Activated T-helper 9 cell treated with anti-CD3 and anti-CD28 coated beads, Interleukin-2, amount 50 U/mL, for 16 hours (primary cell): Measurements from ENCODE around the gene TEX50.
"Not testable (repeated sequence)": the region's sequence is repeated elsewhere in the genome, so short reads cannot be mapped to it uniquely, and the experiment has no call there.

Experiments
- DNase-seq: peaks from one replicate; pipeline ENCODE4 v3.0.0-alpha.2; 2020; ENCODE audit warnings: low read depth

The TEX50 gene, protein sequence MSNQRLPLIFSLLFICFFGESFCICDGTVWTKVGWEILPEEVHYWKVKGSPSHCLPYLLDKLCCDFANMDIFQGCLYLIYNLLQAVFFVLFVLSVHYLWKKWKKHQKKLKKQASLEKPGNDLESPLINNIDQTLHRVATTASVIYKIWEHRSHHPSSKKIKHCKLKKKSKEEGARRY

DNA sequence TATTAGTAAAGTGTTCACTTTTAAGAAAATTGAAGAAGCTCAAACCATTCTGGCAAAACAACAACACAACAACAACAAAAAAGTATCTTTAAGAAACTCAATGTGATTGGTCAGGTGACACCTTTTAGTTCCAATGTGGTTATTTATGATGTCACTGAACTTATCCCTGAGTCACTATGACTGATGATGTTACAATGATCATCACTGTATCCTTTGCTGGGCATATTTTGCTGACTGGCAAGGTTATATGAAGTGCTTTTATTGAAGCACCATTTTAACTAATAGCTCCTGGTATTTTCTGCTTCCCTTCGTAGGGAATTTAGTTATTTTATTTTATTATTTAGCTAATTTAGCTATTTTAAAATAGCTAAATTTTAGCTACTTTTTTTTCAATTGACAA lies at the start of gene TEX50:
TEX50 (plus strand) TSS at position 223 of the 400 bp plus-strand sequence. CDS start 184 bp downstream, outside the sequence.
- no peak for DNase-seq

- no peak for DNase-seq
Observed at GRCh38 chr1:173590557-173590956, 44.6 kb upstream of the TEX50 start.

DNA sequence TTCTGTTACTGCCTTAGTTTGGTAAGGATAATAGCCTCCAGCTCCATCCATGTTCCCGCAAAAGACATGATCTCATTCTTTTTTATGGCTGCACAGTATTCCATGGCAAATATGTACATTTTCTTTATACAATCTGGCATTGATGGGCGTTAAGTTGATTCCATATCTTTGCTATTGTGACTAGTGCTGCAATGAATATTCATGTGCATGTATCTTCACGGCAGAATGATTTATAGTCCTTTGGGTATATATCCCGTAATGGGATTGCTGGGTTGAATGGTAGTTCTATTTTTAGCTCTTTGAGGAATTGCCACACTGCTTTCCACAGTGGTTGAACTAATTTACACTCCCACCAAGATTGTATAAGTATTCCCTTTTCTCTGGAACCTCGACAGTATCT lies 44.0 kb upstream of the TEX50 start:
- not testable (repeated sequence) for DNase-seq

DNA sequence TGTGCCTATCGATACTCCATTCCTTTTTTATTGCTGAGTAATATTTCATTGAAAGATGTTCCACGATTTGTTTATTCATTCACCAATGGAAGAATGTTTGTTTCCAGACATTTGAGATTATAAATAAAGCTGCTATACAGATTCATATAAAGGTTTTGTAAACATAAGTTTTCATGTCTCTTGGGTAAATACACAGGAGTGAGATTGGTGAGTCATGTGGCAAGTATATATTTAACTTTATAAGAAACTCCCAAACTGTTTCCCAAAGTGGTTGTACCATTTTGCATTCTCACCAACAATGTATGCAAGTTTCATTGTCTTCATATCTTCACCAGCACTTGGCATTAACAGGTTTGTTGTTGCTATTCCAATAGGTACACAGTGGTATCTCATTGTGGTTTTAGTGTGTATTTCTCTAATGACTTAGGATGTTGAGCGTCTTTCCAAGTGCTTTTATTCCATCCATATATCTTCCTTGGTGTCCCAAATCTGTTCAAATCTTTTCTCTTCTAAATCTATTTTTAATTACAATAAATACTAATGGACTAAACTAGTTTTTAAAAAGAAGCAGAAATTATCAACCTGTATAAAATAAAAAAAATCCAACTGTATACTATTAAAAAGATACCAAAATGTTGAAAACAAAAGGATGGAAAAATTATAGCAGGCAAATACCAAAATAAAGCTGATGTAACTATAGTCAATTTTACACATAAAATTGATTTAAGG lies 38.9 kb upstream of the TEX50 start:
- DNase-seq = no peak

DNA sequence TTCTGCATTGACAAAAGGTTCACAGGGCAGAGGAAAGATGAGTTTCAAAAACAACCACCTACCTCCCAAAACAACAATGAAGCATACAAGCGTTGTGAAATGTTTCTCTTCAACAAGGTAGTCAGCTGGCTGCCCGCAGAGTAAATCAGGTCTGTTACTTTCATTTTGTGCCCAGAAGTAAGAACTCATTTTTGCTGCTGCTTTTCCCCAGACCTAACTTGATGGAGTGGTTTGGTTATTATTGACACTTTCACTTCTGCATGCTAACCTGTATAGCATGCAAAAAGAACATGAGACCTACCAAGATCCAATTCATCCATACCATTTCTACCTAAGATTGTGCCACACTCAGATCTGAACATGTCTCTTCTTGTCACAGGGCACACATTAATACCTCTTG lies 33.5 kb upstream of the TEX50 start:
- no peak for DNase-seq

- DNase-seq = no peak
Observed at GRCh38 chr1:173603056-173603591, 32.0 kb upstream of the TEX50 start, which contains the start of gene SLC9C2. TSS of gene SLC9C2 (minus strand) at chr1:173603072. CDS start at chr1:173601776, 1,296 bp downstream.

- no peak for DNase-seq
Observed at GRCh38 chr1:173608503-173609216, 26.5 kb upstream of the TEX50 start.

DNA sequence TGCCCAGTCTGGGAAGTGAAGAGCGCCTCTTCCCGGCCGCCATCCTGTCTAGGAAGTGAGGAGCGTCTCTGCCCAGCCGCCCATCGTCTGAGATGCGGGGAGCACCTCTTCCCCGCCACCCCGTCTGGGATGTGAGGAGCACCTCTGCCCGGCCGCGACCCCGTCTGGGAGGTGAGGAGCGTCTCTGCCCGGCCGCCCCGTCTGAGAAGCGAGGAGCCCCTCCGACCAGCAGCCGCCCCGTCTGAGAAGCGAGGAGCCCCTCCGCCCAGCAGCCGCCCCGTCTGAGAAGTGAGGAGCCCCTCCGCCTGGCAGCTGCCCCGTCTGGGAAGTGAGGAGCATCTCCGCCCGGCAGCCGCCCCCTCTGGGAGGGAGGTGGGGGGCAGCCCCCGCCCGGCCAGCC lies 22.1 kb upstream of the TEX50 start:
- DNase-seq = not testable (repeated sequence)

GRCh38 chr1:173616859-173617258 lies 18.3 kb upstream of the TEX50 start:
- DNase-seq = no peak

DNA sequence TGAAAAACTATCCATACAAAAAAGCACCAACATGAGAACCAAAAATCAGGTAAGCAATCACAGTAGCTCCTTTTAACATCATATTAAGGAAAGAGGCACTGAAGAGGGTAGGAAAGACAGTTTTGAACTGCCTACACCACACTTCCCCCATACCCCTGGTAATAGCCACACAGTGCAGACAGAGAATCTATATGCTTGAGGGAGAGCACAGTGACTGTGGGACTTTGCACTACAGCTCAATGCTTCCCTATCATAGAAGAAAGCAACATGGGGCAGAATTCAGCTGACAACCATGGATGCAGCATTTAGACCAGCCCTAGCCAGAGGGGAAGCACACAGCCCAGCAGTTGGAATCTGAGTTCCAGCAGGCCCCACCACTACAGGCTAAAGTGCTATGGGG lies 7.9 kb upstream of the TEX50 start:
- DNase-seq = no peak

GRCh38 chr1:173628888-173629287 lies 6.2 kb upstream of the TEX50 start:
- no peak for DNase-seq

GRCh38 chr1:173637236-173638042 lies 2.3 kb downstream of the TEX50 start:
- not testable (repeated sequence) for DNase-seq

DNA sequence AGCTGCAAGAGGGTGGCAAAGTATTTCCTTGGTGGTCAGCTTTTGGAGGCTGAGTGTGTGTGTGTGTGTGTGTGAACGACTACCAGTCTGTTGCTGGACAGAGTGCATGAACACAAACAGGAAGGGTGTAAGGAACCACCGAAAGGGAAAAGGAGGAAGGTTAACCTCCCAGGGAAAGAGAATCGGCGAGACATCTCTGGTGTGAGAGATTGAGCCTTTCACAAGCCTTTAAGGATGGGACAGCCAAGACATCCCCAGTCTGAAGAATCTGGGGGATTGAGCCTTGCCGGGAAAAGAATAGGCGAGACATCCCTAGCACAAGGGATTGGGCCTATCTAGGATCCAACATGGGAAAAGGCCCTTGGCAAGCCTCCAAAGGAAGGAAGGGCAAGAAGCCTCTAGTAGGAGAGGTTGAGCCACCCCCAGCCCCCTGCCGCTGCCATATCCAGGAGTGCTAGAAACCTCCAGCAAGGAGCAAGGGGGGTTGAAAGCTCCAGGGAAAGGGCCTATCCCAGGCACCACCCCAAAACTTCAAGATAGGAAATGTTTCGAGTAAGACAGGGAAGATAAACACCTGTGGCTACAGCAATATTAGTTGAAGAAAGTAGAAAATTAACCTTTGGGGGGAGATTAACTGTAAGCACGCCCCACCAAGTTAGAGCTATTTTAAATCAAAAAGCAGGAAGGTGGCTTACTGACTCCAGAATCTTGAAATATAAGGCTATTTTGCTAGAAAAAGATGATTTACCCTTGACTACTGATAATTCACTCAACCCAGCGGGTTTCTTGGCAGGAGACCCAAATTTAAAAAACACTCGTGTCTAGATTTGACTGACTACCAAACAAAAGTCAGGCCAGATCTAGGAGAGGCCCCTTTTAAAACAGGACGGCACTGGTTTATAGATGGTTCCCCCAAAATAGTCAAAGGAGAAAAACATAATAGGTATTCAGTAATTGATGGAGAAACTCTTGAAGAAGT lies 3.2 kb downstream of the TEX50 start:
- DNase-seq = no peak

DNA sequence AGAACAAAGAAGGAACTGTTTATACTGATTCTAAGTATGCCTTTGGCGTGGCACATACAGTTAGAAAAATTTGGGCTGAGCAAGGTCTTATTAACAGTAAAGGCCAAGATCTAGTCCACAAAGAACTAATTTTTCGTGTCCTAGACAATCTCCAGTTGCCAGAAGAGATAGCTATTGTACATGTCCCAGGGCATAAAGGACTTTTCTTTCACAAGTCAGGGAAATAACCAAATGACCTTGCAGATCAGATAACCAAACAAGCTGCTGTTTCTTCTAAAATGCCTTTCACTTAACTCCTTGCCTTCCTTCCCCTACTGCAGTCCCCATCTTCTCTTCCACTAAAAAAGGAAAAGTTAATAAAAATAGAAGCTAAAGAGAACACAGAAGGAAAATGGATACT lies 4.0 kb downstream of the TEX50 start:
- DNase-seq = no peak

- not testable (repeated sequence) for DNase-seq
Observed at GRCh38 chr1:173642450-173643139, 7.5 kb downstream of the TEX50 start.

- no peak for DNase-seq
Observed at GRCh38 chr1:173646656-173647055, 11.5 kb downstream of the TEX50 start.

DNA sequence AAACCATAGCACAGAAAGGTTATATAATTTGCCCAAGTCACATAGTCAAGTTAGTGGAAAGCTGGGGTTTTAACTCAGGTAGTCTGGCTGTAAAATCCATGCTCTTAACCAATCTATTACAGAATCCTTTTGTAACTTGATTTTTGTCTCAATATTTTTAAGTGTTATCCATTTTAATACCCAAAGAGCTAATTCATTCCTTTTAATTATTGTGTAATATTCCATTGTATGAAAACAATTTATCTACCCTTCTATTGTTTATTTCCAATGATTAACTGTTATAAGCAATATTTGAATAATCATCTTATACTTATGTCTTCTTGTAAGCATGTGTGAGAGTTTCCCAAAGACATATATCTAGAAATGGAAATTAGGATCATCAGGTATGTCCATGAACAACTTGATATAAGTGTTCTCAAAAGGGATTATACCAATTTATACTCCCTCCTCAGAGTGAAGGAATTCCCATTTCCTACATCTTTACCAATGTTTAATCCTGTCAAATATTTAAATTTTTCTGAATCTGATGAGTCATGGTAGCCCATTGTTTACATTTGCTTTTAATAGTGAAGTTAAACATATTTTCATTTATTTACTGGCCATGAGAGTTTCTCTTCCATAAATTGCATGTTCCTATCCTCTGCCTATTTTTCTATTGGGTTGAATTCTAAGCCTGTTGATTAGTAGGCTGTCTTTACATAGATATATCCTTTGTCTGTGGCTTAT lies 13.9 kb downstream of the TEX50 start:
- no peak for DNase-seq

- no peak for DNase-seq
Observed at GRCh38 chr1:173660306-173660705, 25.2 kb downstream of the TEX50 start.

DNA sequence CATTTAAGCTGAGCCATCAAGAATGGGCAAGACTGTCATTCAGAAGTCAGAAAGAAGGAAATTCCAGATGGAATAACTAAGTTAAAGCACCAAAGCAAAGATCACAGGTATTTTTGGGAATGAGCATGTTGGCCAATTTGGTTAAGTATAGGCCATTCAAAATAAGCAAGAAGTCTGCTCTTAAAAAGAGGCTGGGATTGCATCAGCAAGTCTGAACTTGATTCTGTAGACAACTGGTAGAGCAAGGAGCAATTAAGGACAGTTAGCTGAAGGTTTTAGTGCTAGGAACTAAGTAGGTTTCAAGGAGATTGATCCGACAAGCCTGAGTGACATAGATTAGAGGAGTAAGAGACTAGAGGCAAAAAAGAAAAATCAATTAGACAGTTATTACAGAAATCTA lies 26.1 kb downstream of the TEX50 start:
- DNase-seq = no peak
